ENCODE measurements around the gene RAX. TPM values are rescaled to one million over a fixed set of nuclear protein-coding genes. Genes with fewer than 3 reads are reported as not detected.

RAX gene
- total and polyA plus RNA-seq, 2 of the 4 experiments (the other 2 are of a cell fraction) = not detected

DNA sequence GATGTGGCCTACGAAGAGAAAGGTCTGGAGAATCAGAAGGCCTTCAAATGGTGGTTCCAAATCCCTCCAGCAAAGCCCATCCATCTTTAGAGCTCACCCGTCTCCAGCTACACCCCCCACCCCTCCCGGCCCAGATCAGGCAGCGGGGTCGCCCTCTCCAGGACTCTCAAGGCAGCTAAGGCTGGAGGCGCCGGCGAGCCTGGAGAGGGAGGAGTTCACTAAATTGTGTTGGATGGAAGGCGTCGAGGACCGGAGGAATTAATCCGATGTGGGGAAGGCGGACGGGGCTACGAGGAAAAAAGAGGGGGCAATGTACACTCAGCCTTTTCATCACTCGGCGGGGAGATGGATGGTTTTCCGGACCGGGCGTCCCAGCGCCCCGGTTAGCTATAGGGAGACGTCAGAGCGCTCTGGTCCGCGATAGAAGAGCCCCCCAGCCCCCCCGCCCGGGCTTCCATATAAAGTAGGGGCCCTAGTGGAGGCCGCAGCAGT lies 53.5 kb downstream of the RAX start, which contains the start of gene GRP:
Gene GRP (plus strand): TSS at position 487 of the 492 bp plus-strand sequence. CDS start 108 bp downstream, outside the sequence.
- H4K91ac ChIP-seq (ENCODE audit: insufficient read depth, low read depth, low read length) = no peak within 1 kb of the TSS
- no peak within 1 kb of the TSS for H3K27ac ChIP-seq (ENCODE audit: insufficient read depth, low read length)
- H2BK5ac ChIP-seq (ENCODE audit: low read depth, low read length, poor library complexity, severe bottlenecking) = no peak within 1 kb of the TSS
- no peaks in the 10 kb centered on the region for H3K36me3 ChIP-seq (ENCODE audit: control insufficient read depth, insufficient read depth, low read length)
- H3K9ac ChIP-seq (ENCODE audit: low read depth, low read length) = no peak within 1 kb of the TSS
- ChIA-PET CTCF (no interaction called here), POLR2A (ENCODE audit: unreplicated experiment) (no interaction called here)
- TF ChIP-seq CTCF (conservative IDR thresholded peaks at IDR 0.05; ENCODE audit: low read depth, low read length) (no peak), RCOR1 (IDR thresholded peaks at IDR 0.05; ENCODE audit: insufficient replicate concordance, low read length) (no peak)
- dilution Hi-C loops (cut with HindIII; ENCODE audit: low sequenced_read_pairs, unreplicated experiment) (no loop called here), in situ Hi-C loops (cut with MboI; ENCODE audit: low sequenced_read_pairs) (no loop called here), intact Hi-C loops (cut with micrococcal nuclease) (no loop called here)
- no peak within 1 kb of the TSS for H3K14ac ChIP-seq (replicated peaks; ENCODE audit: low read depth, low read length)
- peaks cover 74% of the 10 kb centered on the region for H3K27me3 ChIP-seq (ENCODE audit: control insufficient read depth, insufficient read depth, low read length)
- H3K4me1 ChIP-seq (ENCODE audit: control insufficient read depth, insufficient read depth, low read length) = no peaks in the 10 kb centered on the region
- no peak within 1 kb of the TSS for H2BK120ac ChIP-seq (ENCODE audit: low read depth, low read length)
- H3K56ac ChIP-seq (ENCODE audit: extremely low read depth, insufficient read depth, low read length) = no peak within 1 kb of the TSS
- no peak within 1 kb of the TSS for H2AK5ac ChIP-seq (ENCODE audit: low read depth, low read length)
- no peak for ATAC-seq (ENCODE audit: low read depth)
- no peaks in the 10 kb centered on the region for H3K9me3 ChIP-seq (ENCODE audit: control insufficient read depth, insufficient read depth, low read length)
- peak within 1 kb of the TSS; percentile 17 for H2AFZ ChIP-seq (replicated peaks; ENCODE audit: low read length, poor library complexity)
- H3K9me1 ChIP-seq (ENCODE audit: insufficient read depth, low read length) = no peaks in the 10 kb centered on the region
- no peak within 1 kb of the TSS for H3K4ac ChIP-seq (ENCODE audit: low read depth, low read length)
- no peak within 1 kb of the TSS for H4K8ac ChIP-seq (ENCODE audit: low read depth in 2 of 2, low read length in 2 of 2)
- BruUV-seq (replicated peaks) = no TSS peak
- WGBS, 2 experiments (ENCODE audit: extremely low coverage in 2 of 2, insufficient read length in 1 of 2) = 1% methylated on average over 15 of the region's 29 CpGs; no CpG with 5 or more reads in 1 of the 2 experiments
- no peak within 1 kb of the TSS for H2BK15ac ChIP-seq (ENCODE audit: low read depth, low read length)
- H2AK9ac ChIP-seq (replicated peaks; ENCODE audit: low read depth, low read length, poor library complexity) = no peak within 1 kb of the TSS
- H2BK20ac ChIP-seq (ENCODE audit: low read depth, low read length) = no peak within 1 kb of the TSS
- no peak within 1 kb of the TSS for H4K5ac ChIP-seq (ENCODE audit: low read depth, low read length)
- H3K18ac ChIP-seq (ENCODE audit: low read depth, low read length) = no peak within 1 kb of the TSS
- no peak for DNase-seq
- H3K4me2 ChIP-seq (ENCODE audit: low read depth, low read length) = no peak within 1 kb of the TSS
- no peaks in the 10 kb centered on the region; the same call in 1 of the 2 replicates for H4K20me1 ChIP-seq (ENCODE audit: insufficient read depth, low read length)
- H3K4me3 ChIP-seq (ENCODE audit: insufficient read depth, low read depth, low read length) = no peak within 1 kb of the TSS
- H3K23ac ChIP-seq (ENCODE audit: low read depth, low read length) = no peak within 1 kb of the TSS
- no peaks in the 10 kb centered on the region for H3K79me1 ChIP-seq (ENCODE audit: low read depth in 1 of 2, low read length in 2 of 2)

All from IMR-90 (cell line).